ENCODE data around the gene KLC3.
"Not testable (repeated sequence)": the region's sequence is repeated elsewhere in the genome, so short reads cannot be mapped to it uniquely, and the experiment has no call there.

The KLC3 gene

GRCh38 chr19:45320997-45321775 lies 19.4 kb upstream of the KLC3 start:
- no peak for DNase-seq

GRCh38 chr19:45321848-45322247 lies 18.7 kb upstream of the KLC3 start:
- DNase-seq, result no peak

GRCh38 chr19:45322311-45322710 lies 18.2 kb upstream of the KLC3 start:
- no peak for DNase-seq

GRCh38 chr19:45322744-45323281 lies 17.7 kb upstream of the KLC3 start, which contains the start of gene CKM:
CKM (minus strand) TSS chr19:45322875; CDS start chr19:45319713, 3,162 bp downstream.
- no peak for DNase-seq

DNA sequence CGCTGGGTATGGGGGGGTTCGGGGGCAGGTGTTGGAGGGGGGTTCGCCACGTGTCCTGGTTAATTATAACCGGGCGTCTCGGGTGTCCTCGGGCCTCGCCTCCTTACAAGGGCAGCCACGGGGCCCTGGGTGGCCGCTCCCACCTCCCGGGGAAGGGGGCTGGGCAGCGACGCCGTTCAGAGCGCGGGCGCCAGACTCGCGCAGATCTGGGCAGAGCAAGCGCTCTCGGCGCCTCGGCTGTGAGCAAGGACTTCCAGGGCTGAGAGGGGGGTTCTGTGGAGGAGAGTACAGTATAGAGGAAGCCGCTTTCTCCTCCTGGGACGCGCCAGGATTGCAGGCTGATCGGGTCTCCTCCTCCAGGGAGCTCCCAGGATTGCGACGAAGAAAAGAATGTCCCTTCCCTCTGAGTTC lies 16.9 kb upstream of the KLC3 start:
- DNase-seq, result no peak

- no peak for DNase-seq
These were observed 16.1 kb upstream of the KLC3 start for GRCh38 chr19:45324349-45324907.

- DNase-seq, result no peak
These were observed 13.0 kb upstream of the KLC3 start for GRCh38 chr19:45327404-45328143.

- no peak for DNase-seq
These were observed 9.1 kb upstream of the KLC3 start for GRCh38 chr19:45331411-45331810.

DNA sequence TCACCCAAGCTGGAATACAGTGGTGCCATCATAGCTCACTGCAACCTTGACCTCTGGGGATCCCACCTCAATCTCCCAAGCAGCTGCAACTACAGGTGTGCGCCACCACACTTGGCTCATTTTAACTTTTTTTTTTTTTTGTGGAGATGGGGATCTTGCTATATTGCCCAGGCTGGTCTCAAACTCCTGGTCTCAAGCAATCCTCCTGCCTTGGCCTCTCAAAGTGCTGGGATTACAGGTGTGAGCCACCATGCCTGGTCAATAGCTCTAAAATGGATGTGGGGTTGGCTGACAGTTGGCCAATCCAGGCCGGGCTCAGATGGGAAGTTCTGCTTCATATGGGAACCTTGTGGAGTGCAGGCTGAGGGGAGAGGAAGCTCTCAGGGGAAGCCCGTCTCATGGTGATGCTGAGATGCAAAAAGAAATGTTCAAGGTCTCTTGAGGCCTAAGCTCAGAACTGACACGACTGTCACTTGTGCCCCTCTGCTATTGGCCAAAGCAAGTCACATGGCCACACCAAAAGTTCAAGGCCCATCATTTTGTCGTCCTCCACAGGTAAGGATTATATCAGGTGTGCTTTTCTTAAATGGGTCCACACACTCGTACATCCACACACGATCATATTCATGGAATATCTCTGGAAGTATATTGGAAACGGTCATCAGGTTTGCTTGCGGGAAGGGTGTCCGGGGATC lies 6.8 kb upstream of the KLC3 start:
- DNase-seq, result no peak

- not testable (repeated sequence) for DNase-seq
These were observed 5.7 kb upstream of the KLC3 start for GRCh38 chr19:45334881-45335280.

GRCh38 chr19:45336696-45337251 lies 3.8 kb upstream of the KLC3 start:
- no peak for DNase-seq

- DNase-seq, result no peak
These were observed 921 bp upstream of the KLC3 start for GRCh38 chr19:45339629-45340028.

DNA sequence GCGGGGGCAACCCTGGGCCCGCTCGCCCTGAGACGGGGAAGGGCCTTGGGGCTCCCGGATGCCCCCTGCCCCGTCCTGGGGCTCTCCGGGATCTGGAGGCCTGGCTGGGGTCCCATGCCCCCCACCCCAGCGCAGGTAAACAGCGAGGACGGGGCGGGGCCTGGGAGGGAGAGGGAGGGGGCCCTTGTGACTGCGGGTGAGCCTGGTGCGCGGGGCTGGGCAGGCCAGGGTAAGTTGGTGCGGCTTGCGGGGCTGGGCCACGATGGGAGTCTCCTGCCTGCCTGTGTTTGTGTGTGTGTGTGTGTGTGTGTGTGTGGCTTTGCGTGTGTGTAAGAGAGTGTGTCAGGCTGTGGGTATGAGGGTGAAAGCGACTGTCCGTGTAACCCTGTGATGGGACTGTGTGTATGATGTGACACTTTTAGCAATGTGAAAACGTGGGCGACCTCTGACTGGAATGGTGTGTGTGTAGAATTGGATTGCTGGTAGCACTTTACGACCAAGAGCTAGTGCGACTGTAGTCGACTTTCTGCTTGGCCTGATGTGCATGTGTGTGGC lies 426 bp downstream of the KLC3 start:
- DNase-seq, result no peak

DNA sequence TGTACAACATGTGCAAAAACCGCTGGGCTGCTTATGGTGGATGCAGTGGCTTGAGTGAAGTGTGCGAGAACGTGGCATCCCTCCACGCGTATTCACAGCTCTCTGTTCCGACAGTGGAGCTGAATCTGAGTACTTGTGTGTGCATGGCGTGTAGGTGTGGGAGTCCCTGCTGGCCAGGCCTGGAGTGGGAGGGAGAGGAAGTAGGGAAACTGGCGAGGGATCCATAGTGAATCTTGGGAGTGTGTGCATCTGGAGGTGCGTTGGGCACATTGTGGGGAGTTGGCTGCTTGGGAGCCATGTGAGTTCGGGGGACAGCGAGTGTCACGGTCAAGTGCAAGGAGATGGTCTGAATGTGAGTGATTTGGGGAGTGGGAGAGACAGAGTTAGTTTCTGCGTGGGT lies 2.4 kb downstream of the KLC3 start:
- no peak for DNase-seq

GRCh38 chr19:45344621-45345505 lies 4.3 kb downstream of the KLC3 start:
- no peak for DNase-seq

DNA sequence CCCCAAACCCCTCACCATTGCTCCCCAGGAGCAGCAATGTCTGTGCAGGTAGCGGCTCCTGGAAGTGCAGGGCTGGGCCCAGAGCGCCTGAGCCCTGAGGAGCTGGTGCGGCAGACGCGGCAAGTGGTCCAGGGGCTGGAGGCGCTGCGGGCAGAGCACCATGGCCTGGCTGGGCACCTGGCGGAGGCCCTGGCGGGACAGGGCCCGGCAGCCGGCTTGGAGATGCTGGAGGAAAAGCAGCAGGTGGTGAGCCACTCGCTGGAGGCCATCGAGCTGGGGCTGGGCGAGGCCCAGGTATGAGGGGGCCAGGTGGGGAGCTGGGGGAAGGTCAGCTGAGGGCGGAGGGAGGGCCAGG lies 4.9 kb downstream of the KLC3 start:
- no peak for DNase-seq

- DNase-seq, result no peak
These were observed 5.9 kb downstream of the KLC3 start for GRCh38 chr19:45346449-45346848.

GRCh38 chr19:45347570-45348366 lies 7.2 kb downstream of the KLC3 start:
- DNase-seq, result no peak

GRCh38 chr19:45348367-45349125 lies 8.0 kb downstream of the KLC3 start:
- DNase-seq, result no peak

DNA sequence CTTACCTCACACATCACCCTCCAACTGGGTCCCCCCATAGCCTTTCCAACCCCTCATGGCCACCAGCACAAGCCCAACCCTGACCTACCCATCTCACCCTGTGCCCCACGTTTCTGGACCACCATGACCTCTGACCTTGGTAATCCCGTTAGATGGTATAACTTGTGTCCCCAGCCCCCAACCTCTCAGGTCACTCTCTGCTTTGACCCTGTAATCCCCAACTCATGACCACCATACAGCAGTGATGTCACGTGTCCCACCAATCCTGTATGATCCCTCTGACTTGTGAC lies 8.5 kb downstream of the KLC3 start:
- no peak for DNase-seq

All from suppressor macrophage treated with lipopolysaccharide for 4 hours (primary cell).